NCI-H2196 (cell line): ENCODE results near the gene SPTBN1.
"Not testable (repeated sequence)": the region's sequence is repeated elsewhere in the genome, so short reads cannot be mapped to it uniquely, and the experiment has no call there.

Source experiments
- DNase-seq: peaks from one replicate; lab custom pipeline; 2025; ENCODE audit not compliant: unreplicated experiment; lab: John Stamatoyannopoulos, UW

Gene SPTBN1

GRCh38 chr2:54691445-54692135 lies 235.5 kb downstream of the SPTBN1 start:
- no peak for DNase-seq

DNA sequence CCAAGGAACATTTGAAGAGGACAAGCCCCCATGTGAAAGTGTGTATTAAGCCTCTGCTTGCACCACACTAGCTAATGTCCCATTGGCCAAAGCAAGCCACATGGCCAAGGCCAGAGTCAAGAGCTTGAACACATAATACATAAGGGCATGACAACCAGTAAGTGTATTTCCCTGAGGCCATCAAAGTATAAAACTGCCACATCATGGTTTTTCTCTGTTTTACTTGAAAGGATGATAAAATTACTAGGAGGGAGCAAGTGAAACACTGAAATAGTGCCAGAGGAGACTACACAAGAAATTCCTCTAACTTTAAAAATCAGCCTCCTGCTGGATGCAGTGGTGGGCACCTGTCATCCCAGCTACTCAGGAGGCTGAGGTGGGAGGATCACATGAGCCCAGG lies 236.4 kb downstream of the SPTBN1 start:
- no peak for DNase-seq

DNA sequence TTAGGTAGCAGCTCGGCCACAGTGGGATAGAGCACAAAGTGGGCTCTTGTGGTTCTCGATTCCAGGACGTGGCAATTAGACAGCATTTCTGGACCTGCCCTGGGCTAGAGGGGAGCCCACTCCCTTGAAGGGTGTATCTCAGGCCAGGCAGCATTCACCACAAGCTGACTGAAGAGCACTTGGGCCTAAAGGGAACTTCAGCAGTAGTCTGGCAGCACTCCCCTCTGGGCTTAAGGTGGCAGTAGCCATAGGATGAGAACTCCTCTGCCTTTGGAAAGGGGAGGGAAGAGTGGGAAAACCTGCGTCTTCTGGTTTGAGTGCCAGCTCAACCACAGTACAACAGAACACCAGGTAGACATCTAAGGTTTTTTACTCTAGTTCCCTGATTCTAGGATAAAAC lies 239.3 kb downstream of the SPTBN1 start:
- no peak for DNase-seq

DNA sequence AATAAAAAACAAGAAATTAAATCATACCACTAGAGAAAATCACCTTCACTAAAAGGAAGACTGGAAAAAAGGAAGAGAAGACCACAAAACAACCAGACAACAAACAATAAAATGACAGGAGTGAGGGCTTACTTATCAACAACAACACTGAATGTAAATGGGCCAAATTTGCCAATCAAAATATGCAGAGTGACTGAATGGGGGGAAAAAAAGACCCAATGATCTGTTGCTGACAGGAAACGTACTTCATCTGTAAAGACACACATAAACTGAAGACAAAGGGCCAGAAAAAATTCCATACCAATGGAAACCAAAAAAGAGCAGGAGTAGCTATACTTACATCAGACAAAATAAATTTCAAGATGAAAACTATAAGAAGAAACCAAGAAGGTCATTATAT lies 241.8 kb downstream of the SPTBN1 start:
- no peak for DNase-seq

DNA sequence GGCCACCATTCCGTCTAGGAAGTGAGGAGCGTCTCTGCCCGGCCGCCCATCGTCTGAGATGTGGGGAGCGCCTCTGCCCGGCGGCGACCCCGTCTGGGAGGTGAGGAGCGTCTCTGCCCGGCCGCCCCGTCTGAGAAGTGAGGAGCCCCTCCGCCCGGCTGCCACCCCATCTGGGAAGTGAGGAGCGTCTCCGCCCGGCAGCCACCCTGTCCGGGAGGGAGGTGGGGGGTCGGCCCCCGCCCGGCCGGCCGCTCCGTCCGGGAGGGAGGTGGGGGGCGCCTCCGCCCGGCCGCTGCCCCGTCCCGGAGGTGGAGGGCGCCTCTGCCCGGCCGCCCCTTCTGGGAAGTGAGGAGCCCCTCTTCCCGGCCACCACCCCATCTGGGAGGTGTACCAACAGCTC lies 242.8 kb downstream of the SPTBN1 start:
- not testable (repeated sequence) for DNase-seq

GRCh38 chr2:54699665-54700064 lies 243.5 kb downstream of the SPTBN1 start:
- no peak for DNase-seq

- DNase-seq, result no peak
Measured at GRCh38 chr2:54701029-54701428, 244.9 kb downstream of the SPTBN1 start.

DNA sequence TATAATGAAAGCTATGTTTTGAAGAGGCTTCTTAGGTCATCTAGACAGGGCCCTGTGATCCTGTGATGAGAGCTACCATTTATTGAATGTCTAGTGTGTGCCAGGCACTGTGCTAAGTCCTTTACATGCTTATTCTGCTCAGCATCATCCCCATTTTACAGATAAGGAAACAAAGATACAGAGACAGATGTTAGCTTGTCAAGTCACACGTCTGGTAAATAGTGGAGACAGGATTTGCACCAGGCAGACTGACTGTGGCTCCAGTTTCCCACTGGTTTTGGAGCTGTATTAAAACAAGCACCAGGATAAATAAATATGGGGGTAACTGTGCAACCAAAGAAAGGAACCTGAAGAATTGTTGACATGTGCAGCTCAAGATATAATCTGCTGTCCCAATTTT lies 248.1 kb downstream of the SPTBN1 start:
- no peak for DNase-seq

- DNase-seq, result peak; percentile 35
Measured at GRCh38 chr2:54704688-54705605, 248.8 kb downstream of the SPTBN1 start.

GRCh38 chr2:54706622-54707021 lies 250.5 kb downstream of the SPTBN1 start:
- no peak for DNase-seq

- DNase-seq, result no peak
Measured at GRCh38 chr2:54708584-54709335, 252.6 kb downstream of the SPTBN1 start.

DNA sequence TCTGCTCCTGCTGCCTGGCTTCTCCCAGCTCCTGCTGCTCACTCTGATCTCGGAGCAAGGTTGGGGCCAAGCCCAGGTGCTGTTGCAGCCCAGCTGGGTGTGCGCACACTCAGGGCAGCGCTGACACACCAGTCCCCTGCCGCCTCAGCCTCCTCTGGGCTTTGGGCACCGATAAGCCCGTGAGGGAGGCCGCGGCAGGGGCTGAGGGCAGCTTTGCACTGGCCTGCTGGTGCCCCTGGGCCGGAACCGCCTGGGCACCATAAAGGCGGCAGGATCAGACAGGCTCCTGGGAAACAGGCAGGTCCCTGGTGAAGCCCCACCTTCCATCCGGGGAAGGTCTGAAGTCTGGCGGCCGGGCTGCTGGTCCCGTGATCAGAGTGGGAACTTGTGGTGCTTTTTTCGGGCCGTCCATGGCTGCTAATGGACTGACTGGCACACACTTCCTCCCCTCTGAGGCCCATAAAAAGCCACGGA lies 253.2 kb downstream of the SPTBN1 start:
- DNase-seq, result no peak

DNA sequence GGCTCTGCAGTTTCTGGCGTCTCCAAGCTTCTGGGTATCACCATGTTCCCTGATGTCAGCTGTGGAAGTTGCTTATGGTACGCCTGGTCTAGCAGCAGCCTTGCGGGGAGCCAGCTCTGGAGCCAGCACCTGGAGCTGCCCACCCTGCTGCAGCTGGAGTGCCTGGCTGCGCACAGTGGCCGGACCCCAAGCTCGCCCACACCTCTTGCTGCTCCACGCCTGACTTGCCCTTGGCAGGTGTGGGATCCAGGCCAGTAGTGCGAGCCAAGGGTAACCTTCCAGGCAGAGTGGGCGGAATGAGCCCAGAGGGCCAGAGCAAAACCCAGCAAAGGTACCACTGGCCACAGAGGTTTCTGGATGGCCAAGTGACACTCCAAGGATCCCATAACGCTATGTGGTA lies 254.1 kb downstream of the SPTBN1 start:
- no peak for DNase-seq

DNA sequence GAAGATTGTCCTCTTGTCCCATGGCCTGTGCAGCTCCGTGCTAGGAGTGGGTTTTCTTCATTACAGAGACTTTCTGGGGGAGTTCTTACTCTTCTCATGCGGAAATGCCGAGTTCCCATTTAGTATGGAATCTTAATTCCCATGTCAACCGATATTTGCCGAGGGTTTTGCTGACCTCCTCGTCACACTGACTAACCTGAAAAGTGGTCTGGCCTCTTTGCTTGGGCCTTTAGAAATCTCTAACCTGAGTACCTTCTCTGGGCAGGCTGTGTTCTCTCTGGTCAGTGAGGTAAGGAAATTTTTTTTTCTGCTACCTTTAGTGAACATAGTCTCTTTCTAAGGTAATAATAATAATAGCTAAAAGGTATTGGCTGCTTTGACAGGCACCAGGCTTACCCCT lies 256.4 kb downstream of the SPTBN1 start:
- no peak for DNase-seq

- DNase-seq, result no peak
Measured at GRCh38 chr2:54714996-54715395, 258.9 kb downstream of the SPTBN1 start.

GRCh38 chr2:54716375-54716774 lies 260.2 kb downstream of the SPTBN1 start:
- DNase-seq, result no peak

DNA sequence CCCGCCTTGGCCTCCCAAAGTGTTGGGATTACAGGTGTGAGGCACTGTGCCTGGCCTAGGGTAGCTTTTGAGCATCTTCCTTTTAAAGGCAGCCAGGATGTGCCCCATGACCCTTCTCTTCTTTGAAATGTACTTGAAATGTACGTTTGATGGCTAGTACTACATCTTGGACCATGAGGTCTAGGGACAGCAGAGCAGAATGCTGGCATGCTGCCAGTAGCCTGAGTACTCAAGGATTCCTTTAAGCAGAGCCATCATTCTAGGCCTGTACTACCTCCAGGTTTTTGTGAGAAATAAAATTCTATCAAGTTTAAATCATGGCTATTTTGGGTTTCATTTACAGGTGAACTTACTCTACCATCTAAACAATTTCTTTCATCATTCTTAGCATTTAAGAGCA lies 264.4 kb downstream of the SPTBN1 start:
- no peak for DNase-seq
